Neural cell (in vitro differentiated cells): ENCODE results near the gene NTNG1.
A peak's percentile ranks its signal among the peaks of the same experiment; 100 is the strongest.

Experiments
- CTCF ChIP-seq: fragments of 450-650 bp; IDR thresholded peaks from 2 replicates; pipeline ENCODE4 v1.5.1; 2014; ENCODE audit warnings: antibody characterized with exemption, mild to moderate bottlenecking, moderate library complexity; ENCODE audit not compliant: poor library complexity, severe bottlenecking
- EP300 ChIP-seq: fragments of 450-650 bp; conservative IDR thresholded peaks from 2 replicates; pipeline ENCODE4 v1.6.1; 2014; ENCODE audit warnings: antibody characterized with exemption, mild to moderate bottlenecking, moderate library complexity; ENCODE audit not compliant: poor library complexity, severe bottlenecking
- EZH2 ChIP-seq: fragments of 200-600, 300-800 bp; shearing (Covaris generic), sonication (generic); IDR thresholded peaks from 2 replicates; pipeline ENCODE4 v1.6.1; 2014; ENCODE audit warnings: antibody characterized with exemption, low read length, borderline replicate concordance, mild to moderate bottlenecking; ENCODE audit not compliant: insufficient read depth, poor library complexity, severe bottlenecking
- MXI1 ChIP-seq: fragments of 450-650 bp; conservative IDR thresholded peaks from 2 replicates; pipeline ENCODE4 v1.6.1; 2014; ENCODE audit warnings: antibody characterized with exemption, mild to moderate bottlenecking; ENCODE audit not compliant: poor library complexity, severe bottlenecking
- RAD21 ChIP-seq: fragments of 450-650 bp; conservative IDR thresholded peaks from 2 replicates; pipeline ENCODE4 v1.6.1; 2014; ENCODE audit warnings: antibody characterized with exemption, mild to moderate bottlenecking, moderate library complexity
- REST ChIP-seq: IDR thresholded peaks from 2 replicates; pipeline ENCODE4 v1.6.1; 2012; ENCODE audit warnings: borderline replicate concordance
- TAF1 ChIP-seq: IDR thresholded peaks from 2 replicates; pipeline ENCODE4 v1.6.1; 2012; ENCODE audit warnings: low read depth

- TF ChIP-seq TAF1 (no peak), CTCF (no peak), EP300 (no peak), RAD21 (no peak), REST (peak; percentile 61), MXI1 (no peak), EZH2 (no peak)
Observed at GRCh38 chr1:107486349-107486748, 345.5 kb downstream of the NTNG1 start.
